ENCODE data around the gene APOA5.
A peak's percentile ranks its signal among the peaks of the same experiment; 100 is the strongest.

APOA5 gene

GRCh38 chr11:116787786-116788486, 3.7 kb downstream of the APOA5 start, which contains the start of gene ZPR1:
Gene ZPR1 (minus strand): TSS chr11:116788023. CDS start chr11:116787990, 33 bp downstream.
- H3K9ac ChIP-seq (ENCODE audit: low read depth in 1 of 2, low read length in 2 of 2): peak within 1 kb of the TSS; percentile 92 to 93
- H3K36me3 ChIP-seq (ENCODE audit: control insufficient read depth in 1 of 2, insufficient read depth in 2 of 2, low read length in 2 of 2): peaks cover 33 to 36% of the 10 kb centered on the region in 2 donors
- H3K4me3 ChIP-seq (ENCODE audit: low read depth in 1 of 2, low read length in 2 of 2): peak within 1 kb of the TSS; percentile 81 to 88
- H3K4me1 ChIP-seq (ENCODE audit: control insufficient read depth in 1 of 2, insufficient read depth in 2 of 2, low read length in 2 of 2): peaks cover 27 to 30% of the 10 kb centered on the region in 2 donors
- no peaks in the 10 kb centered on the region for H3K27me3 ChIP-seq (ENCODE audit: control insufficient read depth in 1 of 2, insufficient read depth in 2 of 2, low read length in 2 of 2)
- H3K27ac ChIP-seq (ENCODE audit: low read depth, low read length): peak within 1 kb of the TSS; percentile 79
- H3K9me3 ChIP-seq (ENCODE audit: control insufficient read depth in 1 of 2, low read length in 2 of 2): no peaks in the 10 kb centered on the region

- Histone ChIP-seq H3K9ac (ENCODE audit: low read depth in 1 of 2, low read length in 2 of 2) (peak overlapping the region; percentile 67 to 93), H3K27ac (ENCODE audit: low read depth, low read length) (no peak overlapping the region), H3K4me3 (ENCODE audit: low read depth in 1 of 2, low read length in 2 of 2) (peak overlapping the region; percentile 81 to 88), H3K36me3 (ENCODE audit: control insufficient read depth in 1 of 2, insufficient read depth in 2 of 2, low read length in 2 of 2) (peaks cover 37 to 41% of the 10 kb centered on the region in 2 donors), H3K27me3 (ENCODE audit: control insufficient read depth in 1 of 2, insufficient read depth in 2 of 2, low read length in 2 of 2) (no peaks in the 10 kb centered on the region), H3K9me3 (ENCODE audit: control insufficient read depth in 1 of 2, low read length in 2 of 2) (no peaks in the 10 kb centered on the region), H3K4me1 (ENCODE audit: control insufficient read depth in 1 of 2, insufficient read depth in 2 of 2, low read length in 2 of 2) (peaks cover 27 to 30% of the 10 kb centered on the region in 2 donors)
Measured at GRCh38 chr11:116787436-116787785, 4.3 kb downstream of the APOA5 start.

- Histone ChIP-seq H3K27me3 (ENCODE audit: control insufficient read depth in 1 of 2, insufficient read depth in 2 of 2, low read length in 2 of 2) (no peaks in the 10 kb centered on the region), H3K27ac (ENCODE audit: low read depth, low read length) (no peak overlapping the region), H3K36me3 (ENCODE audit: control insufficient read depth in 1 of 2, insufficient read depth in 2 of 2, low read length in 2 of 2) (peaks cover 42 to 46% of the 10 kb centered on the region in 2 donors), H3K4me3 (ENCODE audit: low read depth in 1 of 2, low read length in 2 of 2) (peak overlapping the region; percentile 81 to 88), H3K9me3 (ENCODE audit: control insufficient read depth in 1 of 2, low read length in 2 of 2) (no peaks in the 10 kb centered on the region), H3K9ac (ENCODE audit: low read depth in 1 of 2, low read length in 2 of 2) (peak overlapping the region; percentile 67 to 93), H3K4me1 (ENCODE audit: control insufficient read depth in 1 of 2, insufficient read depth in 2 of 2, low read length in 2 of 2) (peaks cover 27 to 30% of the 10 kb centered on the region in 2 donors)
Measured at GRCh38 chr11:116786966-116787365, 4.7 kb downstream of the APOA5 start.

GRCh38 chr11:116786326-116786725, 5.4 kb downstream of the APOA5 start:
- no peak overlapping the region for H3K4me3 ChIP-seq (ENCODE audit: low read depth in 1 of 2, low read length in 2 of 2)
- H3K27ac ChIP-seq (ENCODE audit: low read depth, low read length): no peak overlapping the region
- H3K36me3 ChIP-seq (ENCODE audit: control insufficient read depth in 1 of 2, insufficient read depth in 2 of 2, low read length in 2 of 2): peaks cover 42 to 51% of the 10 kb centered on the region in 2 donors

GRCh38 chr11:116782728-116783127, 9.0 kb downstream of the APOA5 start:
- Histone ChIP-seq H3K27me3 (ENCODE audit: control insufficient read depth in 1 of 2, insufficient read depth in 2 of 2, low read length in 2 of 2) (no peaks in the 10 kb centered on the region), H3K4me1 (ENCODE audit: control insufficient read depth in 1 of 2, insufficient read depth in 2 of 2, low read length in 2 of 2) (peaks cover 9 to 12% of the 10 kb centered on the region in 2 donors), H3K27ac (ENCODE audit: low read depth, low read length) (no peak overlapping the region), H3K36me3 (ENCODE audit: control insufficient read depth in 1 of 2, insufficient read depth in 2 of 2, low read length in 2 of 2) (peaks cover 58 to 85% of the 10 kb centered on the region in 2 donors), H3K9ac (ENCODE audit: low read depth in 1 of 2, low read length in 2 of 2) (no peak overlapping the region), H3K9me3 (ENCODE audit: control insufficient read depth in 1 of 2, low read length in 2 of 2) (no peaks in the 10 kb centered on the region), H3K4me3 (ENCODE audit: low read depth in 1 of 2, low read length in 2 of 2) (no peak overlapping the region)

More at GRCh38 chr11:116786326-116786725, 5.4 kb downstream of the APOA5 start:
- Histone ChIP-seq H3K27me3 (ENCODE audit: control insufficient read depth in 1 of 2, insufficient read depth in 2 of 2, low read length in 2 of 2) (no peaks in the 10 kb centered on the region), H3K4me1 (ENCODE audit: control insufficient read depth in 1 of 2, insufficient read depth in 2 of 2, low read length in 2 of 2) (peaks cover 22 to 24% of the 10 kb centered on the region in 2 donors), H3K9me3 (ENCODE audit: control insufficient read depth in 1 of 2, low read length in 2 of 2) (no peaks in the 10 kb centered on the region), H3K9ac (ENCODE audit: low read depth in 1 of 2, low read length in 2 of 2) (no peak overlapping the region)

GRCh38 chr11:116778556-116778955, 13.1 kb downstream of the APOA5 start:
- no peaks in the 10 kb centered on the region for H3K27me3 ChIP-seq (ENCODE audit: control insufficient read depth in 1 of 2, insufficient read depth in 2 of 2, low read length in 2 of 2)
- no peak overlapping the region for H3K4me3 ChIP-seq (ENCODE audit: low read depth in 1 of 2, low read length in 2 of 2)
- no peak overlapping the region for H3K9ac ChIP-seq (ENCODE audit: low read depth in 1 of 2, low read length in 2 of 2)
- H3K27ac ChIP-seq (ENCODE audit: low read depth, low read length): no peak overlapping the region
- H3K36me3 ChIP-seq (ENCODE audit: control insufficient read depth in 1 of 2, insufficient read depth in 2 of 2, low read length in 2 of 2): peaks cover 33 to 64% of the 10 kb centered on the region in 2 donors
- H3K4me1 ChIP-seq (ENCODE audit: control insufficient read depth in 1 of 2, insufficient read depth in 2 of 2, low read length in 2 of 2): peaks cover 3 to 5% of the 10 kb centered on the region in 2 donors
- H3K9me3 ChIP-seq (ENCODE audit: control insufficient read depth in 1 of 2, low read length in 2 of 2): no peaks in the 10 kb centered on the region

GRCh38 chr11:116777056-116777455, 14.6 kb downstream of the APOA5 start:
- no peaks in the 10 kb centered on the region for H3K9me3 ChIP-seq (ENCODE audit: control insufficient read depth in 1 of 2, low read length in 2 of 2)
- H3K27ac ChIP-seq (ENCODE audit: low read depth, low read length): no peak overlapping the region
- H3K27me3 ChIP-seq (ENCODE audit: control insufficient read depth in 1 of 2, insufficient read depth in 2 of 2, low read length in 2 of 2): no peaks in the 10 kb centered on the region
- H3K36me3 ChIP-seq (ENCODE audit: control insufficient read depth in 1 of 2, insufficient read depth in 2 of 2, low read length in 2 of 2): peaks cover 19 to 49% of the 10 kb centered on the region in 2 donors
- peaks cover 3 to 11% of the 10 kb centered on the region in 2 donors for H3K4me1 ChIP-seq (ENCODE audit: control insufficient read depth in 1 of 2, insufficient read depth in 2 of 2, low read length in 2 of 2)
- no peak overlapping the region for H3K9ac ChIP-seq (ENCODE audit: low read depth in 1 of 2, low read length in 2 of 2)
- no peak overlapping the region for H3K4me3 ChIP-seq (ENCODE audit: low read depth in 1 of 2, low read length in 2 of 2)

- Histone ChIP-seq H3K27me3 (ENCODE audit: control insufficient read depth in 1 of 2, insufficient read depth in 2 of 2, low read length in 2 of 2) (no peaks in the 10 kb centered on the region), H3K27ac (ENCODE audit: low read depth, low read length) (no peak overlapping the region), H3K9ac (ENCODE audit: low read depth in 1 of 2, low read length in 2 of 2) (no peak overlapping the region), H3K4me1 (ENCODE audit: control insufficient read depth in 1 of 2, insufficient read depth in 2 of 2, low read length in 2 of 2) (peaks cover 9 to 16% of the 10 kb centered on the region in 2 donors), H3K4me3 (ENCODE audit: low read depth in 1 of 2, low read length in 2 of 2) (no peak overlapping the region), H3K9me3 (ENCODE audit: control insufficient read depth in 1 of 2, low read length in 2 of 2) (no peaks in the 10 kb centered on the region), H3K36me3 (ENCODE audit: control insufficient read depth in 1 of 2, insufficient read depth in 2 of 2, low read length in 2 of 2) (peaks cover 17 to 45% of the 10 kb centered on the region in 2 donors)
Measured at GRCh38 chr11:116776522-116776984, 15.1 kb downstream of the APOA5 start.

- H3K9ac ChIP-seq (ENCODE audit: low read depth in 1 of 2, low read length in 2 of 2): no peak overlapping the region
- H3K27me3 ChIP-seq (ENCODE audit: control insufficient read depth in 1 of 2, insufficient read depth in 2 of 2, low read length in 2 of 2): no peaks in the 10 kb centered on the region
- H3K4me3 ChIP-seq (ENCODE audit: low read depth in 1 of 2, low read length in 2 of 2): no peak overlapping the region
- no peak overlapping the region for H3K27ac ChIP-seq (ENCODE audit: low read depth, low read length)
- H3K9me3 ChIP-seq (ENCODE audit: control insufficient read depth in 1 of 2, low read length in 2 of 2): no peaks in the 10 kb centered on the region
- peaks cover 11 to 19% of the 10 kb centered on the region in 2 donors for H3K4me1 ChIP-seq (ENCODE audit: control insufficient read depth in 1 of 2, insufficient read depth in 2 of 2, low read length in 2 of 2)
- H3K36me3 ChIP-seq (ENCODE audit: control insufficient read depth in 1 of 2, insufficient read depth in 2 of 2, low read length in 2 of 2): peaks cover 17 to 39% of the 10 kb centered on the region in 2 donors
Measured at GRCh38 chr11:116775975-116776374, 15.7 kb downstream of the APOA5 start.

- Histone ChIP-seq H3K27ac (ENCODE audit: low read depth, low read length) (no peak overlapping the region), H3K9me3 (ENCODE audit: control insufficient read depth in 1 of 2, low read length in 2 of 2) (no peaks in the 10 kb centered on the region), H3K27me3 (ENCODE audit: control insufficient read depth in 1 of 2, insufficient read depth in 2 of 2, low read length in 2 of 2) (no peaks in the 10 kb centered on the region), H3K9ac (ENCODE audit: low read depth in 1 of 2, low read length in 2 of 2) (no peak overlapping the region), H3K4me3 (ENCODE audit: low read depth in 1 of 2, low read length in 2 of 2) (no peak overlapping the region), H3K36me3 (ENCODE audit: control insufficient read depth in 1 of 2, insufficient read depth in 2 of 2, low read length in 2 of 2) (peaks cover 17 to 28% of the 10 kb centered on the region in 2 donors), H3K4me1 (ENCODE audit: control insufficient read depth in 1 of 2, insufficient read depth in 2 of 2, low read length in 2 of 2) (peaks cover 11 to 19% of the 10 kb centered on the region in 2 donors)
Measured at GRCh38 chr11:116774661-116775060, 17.0 kb downstream of the APOA5 start.

Data from duodenal mucosa (tissue), 2 donors.